Neural progenitor cell (in vitro differentiated cells): ENCODE data around the gene SLC6A7. TPM values are rescaled to one million over a fixed set of nuclear protein-coding genes. Genes with fewer than 3 reads are reported as not detected.

Experiments used
- DNase-seq: peaks from one replicate; pipeline ENCODE4 v3.0.0-alpha.2; 2016; ENCODE audit warnings: low spot score
- H2AFZ ChIP-seq: fragments of 200-600 bp; sonication (generic); replicated peaks from 2 replicates; pipeline ENCODE4 v1.6.1; 2016; ENCODE audit warnings: antibody characterized with exemption
- H3F3A ChIP-seq: fragments of 200-600 bp; sonication (generic); 2 replicates; pipeline ENCODE4 v1.6.1; 2016; ENCODE audit warnings: antibody characterized with exemption, low read depth
- H3K27ac ChIP-seq: fragments of 200-600 bp; sonication (generic); 2 replicates; pipeline ENCODE4 v1.5.1; 2016; ENCODE audit warnings: mild to moderate bottlenecking
- H3K27me3 ChIP-seq: fragments of 200-600 bp; sonication (generic); 2 replicates; pipeline ENCODE4 v1.6.1; 2016; ENCODE audit warnings: mild to moderate bottlenecking, moderate library complexity
- H3K36me3 ChIP-seq: fragments of 200-600 bp; sonication (generic); 2 replicates; pipeline ENCODE4 v1.5.1; 2016
- H3K4me1 ChIP-seq: fragments of 200-600 bp; sonication (generic); 2 replicates; pipeline ENCODE4 v1.6.1; 2016; ENCODE audit warnings: mixed run types
- H3K4me2 ChIP-seq: fragments of 200-600 bp; sonication (generic); 2 replicates; pipeline ENCODE4 v1.6.1; 2016
- H3K4me3 ChIP-seq: fragments of 200-600 bp; sonication (generic); 2 replicates; pipeline ENCODE4 v1.5.1; 2016
- H3K79me2 ChIP-seq: fragments of 200-600 bp; sonication (generic); 2 replicates; pipeline ENCODE4 v1.6.1; 2016; ENCODE audit warnings: low read depth
- H3K9ac ChIP-seq: fragments of 200-600 bp; sonication (generic); 2 replicates; pipeline ENCODE4 v1.6.1; 2016
- H3K9me3 ChIP-seq: fragments of 200-600 bp; sonication (generic); 2 replicates; pipeline ENCODE4 v1.5.1; 2016; ENCODE audit warnings: low read depth
- H4K20me1 ChIP-seq: fragments of 200-600 bp; sonication (generic); 2 replicates; pipeline ENCODE4 v1.6.1; 2016; ENCODE audit warnings: low read depth
- H3K27ac Mint-ChIP-seq: 3 replicates; pipeline ENCODE4 v1.8.0; 2021; ENCODE audit warnings: mixed read lengths
- H3K27me3 Mint-ChIP-seq: 2 replicates; pipeline ENCODE4 v1.8.0; 2022; ENCODE audit warnings: low read depth, mild to moderate bottlenecking, inconsistent platforms, moderate library complexity, mixed read lengths; ENCODE audit not compliant: insufficient read depth
- H3K36me3 Mint-ChIP-seq: 3 replicates; pipeline ENCODE4 v1.8.0; 2021; ENCODE audit warnings: mixed read lengths
- H3K4me1 Mint-ChIP-seq: 3 replicates; pipeline ENCODE4 v1.8.0; 2021; ENCODE audit warnings: mixed read lengths
- H3K4me3 Mint-ChIP-seq: 3 replicates; pipeline ENCODE4 v1.8.0; 2021; ENCODE audit warnings: mild to moderate bottlenecking, moderate library complexity, mixed read lengths
- H3K9me3 Mint-ChIP-seq: 3 replicates; pipeline ENCODE4 v1.8.0; 2020; ENCODE audit warnings: mixed read lengths
- CTCF ChIP-seq: fragments of 200-600 bp; sonication (generic); IDR thresholded peaks from 2 replicates; pipeline ENCODE4 v1.5.1; 2017; ENCODE audit warnings: antibody characterized with exemption, mild to moderate bottlenecking
- EZH2 ChIP-seq: fragments of 200-600 bp; sonication (generic); IDR thresholded peaks from 2 replicates; pipeline ENCODE4 v1.6.1; 2017; ENCODE audit warnings: antibody characterized with exemption, mild to moderate bottlenecking, moderate library complexity
- EZH2phosphoT487 ChIP-seq: fragments of 200-600 bp; sonication (generic); IDR thresholded peaks from 2 replicates; pipeline ENCODE4 v1.6.1; 2017; ENCODE audit warnings: antibody characterized with exemption
- total RNA-seq: library from RNA; depleted of rRNA; stranded (reverse); fragments of >200 nt; gene quantifications from 2 replicates; pipeline ENCODE4 v1.2.3, GENCODE V29; 2015; ENCODE audit warnings: low replicate concordance

The SLC6A7 gene
- total RNA-seq, 1 donor from 2014 or later = not detected

DNA sequence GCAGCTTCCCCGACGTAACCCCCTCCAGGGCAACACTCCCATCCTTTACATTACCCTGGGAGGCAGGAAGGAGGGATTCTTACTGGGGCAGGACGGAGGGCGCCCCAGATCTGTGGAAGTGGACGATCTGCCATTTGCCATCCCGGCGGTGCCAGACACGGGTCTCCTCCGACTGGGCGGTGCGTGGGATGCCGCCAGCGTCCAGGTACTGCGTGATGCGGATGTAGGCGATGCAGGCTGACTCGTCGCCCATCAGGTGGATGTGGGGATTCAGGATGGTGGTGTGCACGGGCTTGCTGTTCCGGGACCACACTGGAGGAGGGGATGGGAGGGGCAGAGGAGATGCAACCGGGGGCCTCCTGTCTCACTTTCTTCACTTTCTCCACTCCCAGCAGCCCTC is 33.0 kb downstream of the SLC6A7 start:
- peaks cover 2% of the 10 kb centered on the region for H3K36me3 Mint-ChIP-seq
- H3K4me1 Mint-ChIP-seq = peaks cover 13% of the 10 kb centered on the region
- Histone ChIP-seq H3K9me3 (no peaks in the 10 kb centered on the region), H2AFZ (no peak overlapping the region), H3F3A (no peaks in the 10 kb centered on the region), H3K4me1 (peaks cover 4% of the 10 kb centered on the region), H3K79me2 (no peaks in the 10 kb centered on the region), H3K36me3 (no peaks in the 10 kb centered on the region), H3K4me3 (no peak overlapping the region), H4K20me1 (no peaks in the 10 kb centered on the region), H3K4me2 (no peak overlapping the region), H3K27ac (no peak overlapping the region), H3K27me3 (peaks cover 1% of the 10 kb centered on the region), H3K9ac (no peak overlapping the region)
- H3K9me3 Mint-ChIP-seq = no peaks in the 10 kb centered on the region
- H3K4me3 Mint-ChIP-seq = no peak overlapping the region
- no peak for DNase-seq
- peaks cover 2% of the 10 kb centered on the region for H3K27me3 Mint-ChIP-seq
- no peak overlapping the region for H3K27ac Mint-ChIP-seq
- TF ChIP-seq EZH2phosphoT487 (no peak), EZH2 (no peak), CTCF (no peak)

GRCh38 chr5:150223474-150223873 is 33.6 kb downstream of the SLC6A7 start:
- no peak overlapping the region for H3K9ac ChIP-seq
- H3K9me3 ChIP-seq = no peaks in the 10 kb centered on the region
- TF ChIP-seq EZH2 (no peak), CTCF (no peak), EZH2phosphoT487 (no peak)
- H3F3A ChIP-seq = no peaks in the 10 kb centered on the region
- no peaks in the 10 kb centered on the region for H4K20me1 ChIP-seq
- H3K9me3 Mint-ChIP-seq = no peaks in the 10 kb centered on the region
- H3K36me3 Mint-ChIP-seq = peaks cover 2% of the 10 kb centered on the region
- peaks cover 3% of the 10 kb centered on the region for H3K27me3 Mint-ChIP-seq
- no peak overlapping the region for H2AFZ ChIP-seq
- no peak overlapping the region for H3K4me2 ChIP-seq
- H3K4me1 Mint-ChIP-seq = peaks cover 15% of the 10 kb centered on the region
- no peak overlapping the region for H3K4me3 Mint-ChIP-seq
- H3K79me2 ChIP-seq = no peaks in the 10 kb centered on the region
- H3K36me3 ChIP-seq = no peaks in the 10 kb centered on the region
- H3K27ac ChIP-seq = no peak overlapping the region
- H3K4me1 ChIP-seq = peaks cover 4% of the 10 kb centered on the region
- H3K27me3 ChIP-seq = no peaks in the 10 kb centered on the region
- no peak overlapping the region for H3K4me3 ChIP-seq
- DNase-seq = no peak
- no peak overlapping the region for H3K27ac Mint-ChIP-seq

DNA sequence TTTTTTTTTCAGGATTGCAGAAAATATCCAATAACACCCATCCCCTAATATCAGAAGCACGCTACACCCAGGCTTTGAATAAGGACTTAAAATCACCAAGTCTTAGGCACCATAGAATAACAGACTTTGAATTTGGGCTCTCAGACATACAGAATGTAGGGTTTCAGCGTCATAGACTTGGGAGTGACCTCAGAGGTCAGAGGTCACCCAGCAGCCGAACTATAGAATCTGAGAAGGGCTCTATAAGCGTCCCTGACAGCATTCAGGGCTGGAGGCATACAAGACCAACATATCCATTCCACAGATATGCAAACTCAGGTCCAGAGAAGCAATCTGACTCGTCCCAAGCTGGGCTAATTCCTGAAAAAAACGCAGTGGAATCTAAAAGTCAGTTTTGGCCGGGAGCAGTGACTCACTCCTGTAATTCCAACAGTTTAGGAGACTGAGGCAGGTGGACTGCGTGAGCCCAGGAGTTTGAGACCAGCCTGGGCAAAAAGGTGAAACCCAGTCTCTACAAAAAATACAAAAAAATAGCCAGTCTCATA is 34.7 kb downstream of the SLC6A7 start:
- no peak overlapping the region for H3K9ac ChIP-seq
- no peaks in the 10 kb centered on the region for H4K20me1 ChIP-seq
- Mint-ChIP-seq H3K4me1 (peaks cover 17% of the 10 kb centered on the region), H3K9me3 (no peaks in the 10 kb centered on the region), H3K36me3 (peaks cover 2% of the 10 kb centered on the region), H3K27me3 (peaks cover 4% of the 10 kb centered on the region), H3K4me3 (no peak overlapping the region), H3K27ac (no peak overlapping the region)
- peaks cover 4% of the 10 kb centered on the region for H3K4me1 ChIP-seq
- no peak overlapping the region for H3K4me3 ChIP-seq
- no peaks in the 10 kb centered on the region for H3K36me3 ChIP-seq
- no peak for DNase-seq
- TF ChIP-seq EZH2 (no peak), CTCF (no peak), EZH2phosphoT487 (no peak)
- no peaks in the 10 kb centered on the region for H3K79me2 ChIP-seq
- no peaks in the 10 kb centered on the region for H3F3A ChIP-seq
- no peaks in the 10 kb centered on the region for H3K27me3 ChIP-seq
- no peaks in the 10 kb centered on the region for H3K9me3 ChIP-seq
- H3K27ac ChIP-seq = no peak overlapping the region
- no peak overlapping the region for H2AFZ ChIP-seq
- no peak overlapping the region for H3K4me2 ChIP-seq
